A172 (cell line): ENCODE measurements around the gene SH2B3. TPM values are rescaled to one million over a fixed set of nuclear protein-coding genes. Genes with fewer than 3 reads are reported as not detected.
"Not testable (repeated sequence)": the region's sequence is repeated elsewhere in the genome, so short reads cannot be mapped to it uniquely, and the experiment has no call there.

ENCODE experiments used
- DNase-seq: peaks from one replicate; pipeline ENCODE4 v3.0.0-alpha.2; 2015; ENCODE audit warnings: low spot score
- total RNA-seq: library from RNA; depleted of rRNA; stranded (reverse); fragments of >200 nt; shearing (Covaris generic); gene quantifications from 2 replicates; pipeline ENCODE4 v1.2.3, GENCODE V29; 2014; rRNA removed

Gene SH2B3
- total RNA-seq: 30.5 and 32.3 TPM in 2 replicates

DNA sequence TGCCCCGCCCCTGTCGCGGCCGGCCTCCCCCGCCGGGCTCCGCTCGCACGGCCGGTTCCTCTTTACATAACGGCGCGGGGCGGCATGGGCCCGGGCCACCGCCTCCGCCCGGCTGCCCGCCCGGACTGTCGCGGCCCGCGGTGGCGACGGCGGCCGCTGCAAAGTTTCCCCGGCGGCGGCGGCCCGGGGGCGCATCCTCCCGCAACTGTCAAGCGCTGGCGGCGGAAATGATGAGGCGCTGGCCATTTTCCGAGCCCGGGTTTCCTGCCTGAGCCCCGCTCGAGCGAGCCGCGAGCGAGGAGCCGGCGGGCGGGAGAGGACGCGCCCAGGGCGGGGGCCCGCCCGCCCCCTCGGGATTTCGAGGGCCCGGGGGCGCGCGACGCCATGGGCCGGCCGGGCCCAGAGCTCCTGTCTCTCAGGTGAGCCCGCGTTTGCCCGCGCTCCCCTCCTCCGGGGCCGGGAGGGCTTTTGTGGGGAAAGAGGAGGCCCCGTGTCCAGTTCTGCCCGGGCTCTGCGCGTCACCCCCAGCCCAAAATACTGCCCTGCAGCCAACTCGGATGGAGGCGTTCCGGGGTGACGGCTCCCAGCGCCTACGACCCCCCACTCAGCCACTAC lies at the start of gene SH2B3:
Gene SH2B3 (plus strand): TSS at position 65 of the 615 bp plus-strand sequence. CDS start 12,223 bp downstream, outside the sequence.
- no peak for DNase-seq

DNA sequence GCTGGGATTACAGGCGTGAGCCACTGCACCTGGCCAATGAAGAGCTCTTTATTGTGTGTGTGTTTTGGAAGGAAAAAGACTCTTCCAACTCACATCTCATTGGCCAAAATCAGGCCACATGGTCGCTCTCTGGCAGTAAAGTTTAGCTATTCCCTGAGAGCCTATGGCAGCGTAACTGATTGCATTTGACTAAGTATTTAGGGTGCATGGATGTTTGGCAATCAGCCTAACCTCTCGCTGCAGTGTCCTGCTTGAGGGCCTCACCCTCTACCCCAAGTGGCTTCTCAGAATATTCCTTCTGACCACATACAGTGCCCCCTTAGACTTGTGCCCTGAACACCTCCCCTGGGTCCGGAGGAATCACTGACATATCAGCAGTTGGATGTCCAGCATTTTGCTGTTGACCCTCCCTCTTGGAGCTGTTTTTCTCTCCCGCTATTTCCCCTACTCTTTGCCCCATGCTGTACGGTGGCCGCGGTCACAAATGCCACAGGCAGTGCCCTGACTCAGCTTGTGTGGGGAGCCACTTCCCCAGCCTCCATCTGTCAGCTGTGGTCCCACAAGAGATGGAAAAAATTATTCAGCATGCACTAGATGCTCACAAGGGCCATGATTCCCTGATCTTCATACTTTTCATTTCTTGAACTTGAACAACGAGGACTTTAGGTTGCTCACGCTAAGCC lies 46.4 kb upstream of the SH2B3 start:
- DNase-seq: no peak

DNA sequence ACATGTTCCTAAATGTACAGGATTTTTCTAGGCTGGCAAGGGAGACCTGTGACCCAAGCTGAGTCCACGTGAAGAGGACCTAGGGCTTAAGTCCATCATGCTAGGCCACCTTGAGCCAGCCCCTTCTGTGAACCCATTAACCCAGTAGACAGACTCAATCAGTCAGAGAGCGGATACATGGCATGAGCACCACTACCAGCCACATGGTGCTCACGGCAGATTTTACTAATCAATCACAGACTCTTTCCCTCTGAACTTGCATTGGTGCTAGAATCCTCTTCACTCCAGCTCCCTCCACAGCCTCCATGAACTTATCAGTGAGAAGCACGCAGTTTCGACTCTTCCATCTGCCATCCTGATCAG lies 45.8 kb upstream of the SH2B3 start:
- DNase-seq: no peak

DNA sequence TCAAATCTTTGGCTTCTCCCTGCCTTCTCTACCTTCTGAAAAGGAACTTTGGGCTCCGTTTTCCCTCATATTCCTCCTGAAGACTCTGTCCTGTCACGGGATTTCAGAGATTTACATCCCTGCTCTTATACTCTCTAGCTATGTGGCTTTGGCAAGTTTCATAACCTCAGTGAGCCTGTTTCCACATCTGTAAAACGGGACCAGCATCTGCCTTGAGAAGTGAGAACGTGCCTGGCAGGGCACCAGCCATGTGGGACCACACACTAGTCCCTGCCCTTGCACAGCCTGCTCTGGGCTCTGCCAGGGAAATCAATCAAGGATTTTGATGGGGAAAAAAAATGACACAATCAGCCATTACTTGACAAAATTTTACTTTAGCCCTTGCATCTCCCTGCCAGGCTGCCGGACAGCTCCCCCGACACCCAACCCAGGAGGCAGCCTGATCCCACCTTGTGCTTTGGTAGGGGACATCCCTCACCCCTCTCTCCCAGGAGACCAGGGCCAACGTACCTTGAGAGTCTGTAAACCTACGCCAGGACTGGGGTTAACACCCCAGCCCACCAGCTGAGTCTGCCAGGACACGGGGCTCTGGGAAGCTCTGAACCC lies 45.3 kb upstream of the SH2B3 start:
- no peak for DNase-seq

DNA sequence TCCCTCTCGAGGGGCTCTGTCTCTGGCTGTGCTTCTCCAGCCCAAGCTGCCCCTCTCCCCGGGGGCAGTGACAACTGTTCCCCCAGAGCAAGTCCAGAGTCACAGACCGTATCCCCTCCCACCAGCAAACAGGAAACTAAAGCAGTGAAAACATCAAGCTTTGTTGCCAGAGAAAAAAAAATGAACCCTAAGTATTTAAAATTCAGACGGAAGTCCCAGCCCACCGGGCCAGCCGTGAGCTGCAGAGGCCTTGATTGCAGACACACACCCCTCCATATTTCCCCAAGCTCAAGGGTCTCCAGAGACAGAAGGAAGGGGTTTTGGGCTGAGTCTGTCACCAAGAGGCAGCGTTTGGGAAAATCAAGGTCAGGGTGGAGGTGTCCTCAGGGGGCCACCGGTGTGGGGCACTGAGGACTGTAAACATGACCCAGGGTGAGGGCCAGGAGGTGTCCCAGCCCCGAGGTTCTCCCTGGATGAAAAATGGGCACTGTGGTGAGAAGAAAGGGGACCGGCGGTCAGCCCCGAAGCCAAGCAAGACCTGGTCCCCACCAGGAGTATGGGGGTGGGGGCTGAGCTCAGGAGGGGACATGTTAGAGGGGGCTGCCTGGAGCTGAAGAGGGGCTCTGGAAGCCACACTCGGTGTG lies 44.5 kb upstream of the SH2B3 start:
- no peak for DNase-seq

DNA sequence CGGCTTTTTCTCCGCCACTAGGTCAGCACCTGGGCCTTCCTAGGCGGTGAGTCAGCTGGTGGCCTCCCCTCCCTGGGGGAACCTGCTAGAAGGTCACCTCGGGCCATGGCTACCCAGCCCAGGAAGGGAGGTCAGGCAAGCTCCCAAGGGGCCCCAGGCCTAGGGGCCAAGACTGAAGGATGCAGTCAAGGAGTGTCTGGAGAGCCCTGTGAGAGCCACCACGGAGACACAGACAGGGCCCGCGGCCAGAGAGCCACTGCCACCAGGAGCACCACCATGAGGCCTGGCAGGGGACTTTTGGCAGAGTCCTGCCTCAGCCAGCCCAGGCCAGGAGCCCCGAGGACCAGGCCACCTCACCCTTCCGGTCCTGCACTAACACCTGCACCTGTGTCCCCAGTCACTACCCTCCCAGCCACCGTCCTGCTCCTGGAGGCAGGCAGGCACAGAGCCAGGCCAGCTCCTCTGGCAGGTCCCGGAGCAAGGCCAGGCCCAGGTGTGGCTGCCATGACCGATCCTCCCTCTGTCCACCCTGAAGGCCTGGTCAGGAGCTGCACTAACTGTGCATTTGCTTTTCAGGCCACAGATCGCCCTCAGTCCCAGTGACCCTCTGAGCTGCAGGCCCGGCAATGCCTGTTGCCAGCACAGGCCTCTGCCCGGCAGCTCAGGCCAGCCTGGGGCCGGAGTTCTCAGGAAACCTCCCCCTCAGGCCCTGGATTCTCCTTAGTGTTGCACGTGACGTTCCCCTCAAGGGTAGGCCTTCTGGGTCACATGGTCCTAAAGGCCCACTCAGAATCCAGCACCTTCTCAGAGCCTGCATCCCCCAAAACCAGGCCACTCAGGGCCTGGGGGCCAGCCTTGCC lies 43.8 kb upstream of the SH2B3 start:
- no peak for DNase-seq

DNA sequence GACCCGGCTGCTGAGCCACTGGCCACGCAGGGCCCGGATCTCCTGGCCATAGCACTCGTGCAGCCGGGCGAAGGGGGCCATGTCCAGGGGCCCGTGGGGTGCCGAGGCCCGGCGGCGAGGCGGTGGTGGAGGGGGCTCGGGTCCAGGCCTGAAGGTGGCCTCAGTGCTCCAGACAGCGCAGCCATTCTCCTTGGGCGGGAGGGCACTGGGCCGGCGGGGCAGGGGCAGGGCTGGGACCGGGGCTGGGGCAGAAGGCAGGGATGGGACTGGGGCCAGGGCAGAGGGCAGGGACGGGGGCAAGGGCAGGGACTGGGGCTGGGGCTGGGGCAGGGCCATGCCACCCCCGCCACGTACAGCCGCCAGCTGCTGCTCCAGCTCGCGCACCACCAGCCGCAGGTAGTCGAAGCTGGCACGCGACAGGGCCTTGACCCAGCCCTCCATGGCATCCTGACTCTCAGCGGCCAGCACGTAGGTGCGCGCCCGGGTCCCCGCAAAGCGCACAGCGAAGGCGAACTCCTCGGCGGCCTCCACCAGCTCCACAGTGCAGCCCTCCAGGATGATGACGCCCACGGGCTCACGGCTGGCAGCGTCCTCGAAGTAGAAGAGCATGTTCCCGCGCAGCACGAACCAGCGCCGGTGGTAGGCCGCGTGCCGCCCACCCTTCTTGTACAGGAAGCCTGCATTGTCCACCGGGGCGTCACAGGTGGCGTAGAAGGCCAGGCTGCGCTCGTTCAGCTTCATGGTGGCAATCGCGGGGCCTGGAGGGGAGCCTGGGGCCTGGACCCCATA lies 42.8 kb upstream of the SH2B3 start:
- DNase-seq: no peak

DNA sequence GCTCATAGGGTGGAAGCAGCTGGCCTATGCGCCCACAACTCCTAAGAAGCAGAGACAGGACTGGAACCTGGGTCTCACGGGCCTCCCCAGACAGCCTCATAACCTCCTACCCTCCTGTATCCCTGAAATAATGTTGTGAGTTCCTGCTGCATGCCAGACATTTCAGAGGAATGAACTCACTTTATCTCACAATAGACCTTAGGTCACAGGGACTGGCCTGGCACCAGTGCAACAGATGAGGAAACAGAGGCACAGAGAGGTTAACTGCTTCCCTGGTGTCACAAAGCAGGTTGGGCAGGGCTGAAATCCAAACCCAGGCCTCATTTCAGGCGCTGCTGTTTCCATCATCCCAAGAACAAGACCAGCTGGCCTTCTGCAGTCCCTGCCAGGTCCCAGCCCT lies 42.1 kb upstream of the SH2B3 start:
- peak; percentile 28 for DNase-seq

DNA sequence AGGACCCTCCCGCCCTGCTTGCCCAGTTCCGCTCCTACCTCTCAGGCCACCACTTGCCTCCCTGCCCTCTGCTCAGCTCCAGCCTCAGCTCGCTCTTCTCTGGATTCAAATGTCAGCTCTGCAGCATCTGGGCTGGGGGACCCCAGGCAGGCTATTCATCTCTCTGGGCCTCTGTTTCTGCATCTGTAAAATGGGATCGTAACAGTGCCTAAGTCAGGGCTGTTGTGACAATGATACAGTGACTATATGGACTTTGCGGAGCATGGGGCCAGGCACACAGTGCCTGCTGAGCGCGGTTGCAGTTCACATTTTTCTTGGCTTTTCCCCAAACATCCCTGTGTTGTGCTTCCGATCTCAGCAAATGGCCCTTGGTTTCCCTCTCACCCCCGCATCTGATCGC lies 39.6 kb upstream of the SH2B3 start:
- DNase-seq: no peak

DNA sequence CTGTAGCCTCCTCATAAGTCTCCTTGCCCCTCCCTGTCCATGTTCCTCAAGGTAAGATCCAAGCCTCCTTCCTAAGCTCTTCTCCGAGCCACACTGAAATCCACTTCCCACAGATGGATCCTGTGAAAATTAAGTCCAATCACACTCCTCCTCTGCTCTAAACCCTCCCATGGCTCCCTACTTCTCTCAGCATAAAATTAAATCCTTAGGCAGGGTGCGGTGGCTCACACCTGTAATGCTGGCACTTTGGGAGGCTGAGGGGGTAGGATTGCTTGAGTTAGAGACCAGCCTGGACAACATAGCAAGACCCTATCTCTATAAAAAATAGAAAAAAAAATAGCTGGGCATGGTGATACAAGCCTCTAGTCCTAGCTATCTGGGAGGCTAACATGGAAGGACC lies 39.1 kb upstream of the SH2B3 start:
- DNase-seq: no peak

DNA sequence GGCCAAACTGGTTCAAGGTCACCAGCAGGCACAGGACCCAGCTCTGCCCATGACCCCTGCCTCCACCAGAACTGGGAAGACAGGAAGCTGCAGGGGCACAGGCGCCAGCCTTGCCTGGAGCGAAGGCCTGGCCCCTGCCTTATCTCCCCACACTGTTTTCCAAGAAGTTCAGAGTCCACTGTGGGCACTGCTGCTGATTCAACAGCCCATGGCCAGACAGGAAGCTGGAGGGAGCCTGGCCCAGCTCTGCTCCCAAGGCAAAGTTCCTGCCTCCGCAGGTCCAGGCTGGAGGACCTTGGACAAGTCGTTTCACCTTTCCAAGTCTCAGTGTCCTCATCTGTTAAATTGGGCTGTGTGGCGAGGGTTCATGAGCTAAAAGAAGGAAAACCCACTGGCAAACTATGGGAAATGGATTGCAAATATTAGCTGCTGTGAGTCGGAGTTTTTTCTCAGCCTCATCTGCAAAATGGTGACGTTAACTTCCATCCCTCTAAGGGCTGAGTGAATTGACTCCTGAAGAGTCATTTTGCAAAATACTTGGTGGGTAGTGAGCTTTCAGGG lies 38.0 kb upstream of the SH2B3 start:
- no peak for DNase-seq

DNA sequence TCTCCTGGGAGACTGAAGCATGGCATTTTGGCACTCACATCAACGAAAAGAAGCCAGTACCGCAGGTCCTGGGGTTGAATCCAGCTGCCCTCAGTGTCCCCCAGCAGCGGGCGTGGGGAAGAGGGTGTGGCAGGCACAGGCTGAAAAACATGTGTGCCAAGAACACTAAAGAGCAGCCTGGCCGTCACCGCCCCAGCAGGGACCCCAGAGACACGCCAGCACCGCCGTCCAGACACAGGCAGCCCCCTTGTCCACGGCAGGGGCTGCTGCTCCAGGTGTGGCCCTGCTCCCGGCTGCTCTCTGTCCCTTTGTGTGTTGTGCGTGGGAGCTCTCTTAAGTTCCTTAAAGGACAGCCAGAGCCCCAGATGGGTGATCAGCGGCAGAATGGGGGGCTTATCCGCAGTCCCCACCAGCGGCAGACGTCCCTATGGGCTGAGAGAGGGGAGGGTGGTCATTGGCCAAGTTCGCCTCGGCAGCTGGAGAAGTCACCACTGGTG lies 37.4 kb upstream of the SH2B3 start:
- DNase-seq: no peak

DNA sequence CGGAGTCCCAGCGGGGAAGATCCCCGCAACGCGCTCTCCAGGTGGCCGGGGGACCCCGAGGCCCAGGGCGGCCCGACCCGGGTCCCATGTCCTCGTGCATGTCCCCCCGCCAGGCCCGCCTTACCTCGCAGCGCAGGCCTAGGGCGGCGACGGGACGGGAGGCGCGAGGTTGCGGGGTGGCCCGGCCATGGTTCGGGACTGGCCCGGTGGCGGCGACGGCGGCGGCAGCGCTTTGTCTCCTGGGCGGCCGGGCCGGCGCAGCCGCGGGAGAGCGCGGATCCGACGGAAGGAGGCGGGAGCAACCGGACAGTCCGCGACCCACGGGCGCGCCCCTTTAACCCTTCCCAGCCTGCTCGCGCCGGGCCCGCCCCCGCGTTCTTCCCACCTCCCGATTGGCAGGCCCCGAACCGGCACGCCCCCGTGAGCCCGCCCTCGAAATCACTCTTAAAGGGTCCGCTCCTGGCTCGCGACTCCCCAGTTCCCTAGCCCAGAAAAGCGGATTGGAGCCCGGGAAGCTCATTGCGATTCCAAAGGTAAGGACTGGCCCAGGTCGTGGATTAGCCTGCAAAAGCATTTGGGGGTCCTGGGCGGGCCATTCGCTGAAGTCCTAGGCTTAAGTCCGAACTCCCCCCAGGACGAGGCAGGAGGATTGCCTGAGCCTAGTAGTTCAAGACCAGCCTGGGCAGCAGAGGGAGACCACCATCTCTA lies 36.8 kb upstream of the SH2B3 start, which contains the start of gene PHETA1:
Gene PHETA1 (minus strand): TSS at position 308 of the 708 bp plus-strand sequence. CDS start 5,668 bp downstream, outside the sequence.
- DNase-seq: peak; percentile 74

DNA sequence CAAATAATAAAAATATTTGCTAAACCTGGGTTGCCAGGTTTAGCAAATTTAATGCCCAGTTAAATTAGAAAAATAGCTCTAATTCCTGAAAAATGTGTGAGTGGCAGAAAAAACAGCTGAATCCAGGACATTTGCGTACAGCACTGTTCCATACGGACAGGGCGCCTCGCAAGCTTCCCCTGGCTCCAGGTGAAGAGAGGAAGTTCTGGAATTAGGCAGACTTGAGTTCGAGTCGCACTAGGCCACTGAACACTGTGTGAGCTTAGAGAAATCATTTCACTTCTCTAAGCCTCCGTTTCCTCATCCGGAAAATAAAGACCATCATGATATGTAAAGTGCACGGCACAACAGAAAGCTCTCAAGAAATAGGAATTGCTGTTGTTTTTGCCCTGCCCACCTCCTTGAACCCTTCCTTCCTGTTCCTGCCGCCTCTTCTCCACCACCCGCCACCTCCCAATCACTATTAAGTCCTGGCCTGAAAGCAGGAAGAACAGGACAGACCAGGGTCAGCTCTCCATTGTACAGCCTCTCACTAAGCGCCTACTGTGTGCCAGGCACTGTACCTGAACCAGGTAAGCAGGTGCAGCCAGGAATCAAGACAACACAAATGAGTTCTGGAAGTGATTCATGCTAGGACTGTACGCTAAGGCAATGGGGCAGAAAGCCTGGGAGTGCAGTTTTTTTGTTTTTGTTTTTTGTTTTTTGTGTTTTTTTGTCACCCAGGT lies 36.1 kb upstream of the SH2B3 start:
- DNase-seq: no peak

DNA sequence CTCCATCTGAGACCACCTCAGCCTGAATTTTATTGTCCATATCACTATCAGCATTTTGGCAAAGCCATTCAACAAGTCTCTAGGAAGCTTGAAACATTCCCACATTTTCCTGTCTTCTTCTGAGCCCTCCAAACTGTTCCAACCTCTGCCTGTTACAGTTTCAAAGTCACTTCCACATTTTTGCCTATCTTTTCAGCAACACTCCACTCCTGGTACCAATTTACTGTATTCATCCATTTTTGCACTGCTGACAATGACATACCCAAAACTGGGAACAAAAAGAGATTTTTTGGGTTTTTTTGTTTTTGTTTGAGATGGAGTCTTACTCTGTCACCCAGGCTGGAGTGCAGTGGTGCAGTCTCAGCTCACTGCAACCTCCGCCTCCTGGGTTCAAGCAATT lies 32.5 kb upstream of the SH2B3 start:
- not testable (repeated sequence) for DNase-seq

DNA sequence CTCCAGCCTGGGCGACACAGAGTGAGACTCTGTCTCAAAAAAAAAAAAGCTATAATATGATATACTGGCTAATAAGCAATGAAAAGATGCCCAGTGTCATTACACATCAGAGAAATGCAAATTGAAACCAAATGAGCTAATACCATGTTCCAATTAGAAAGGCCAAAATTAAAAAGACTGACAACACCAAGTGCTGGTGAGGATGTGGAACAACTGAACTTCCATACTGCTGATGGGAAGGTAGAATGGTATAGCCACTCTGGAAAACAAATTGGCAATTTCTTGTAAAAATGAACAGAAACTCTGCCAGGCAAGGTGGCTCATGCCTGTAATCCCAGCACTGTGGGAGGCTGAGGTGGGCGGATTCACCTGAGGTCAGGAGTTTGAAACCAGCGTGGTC lies 28.3 kb upstream of the SH2B3 start:
- no peak for DNase-seq

DNA sequence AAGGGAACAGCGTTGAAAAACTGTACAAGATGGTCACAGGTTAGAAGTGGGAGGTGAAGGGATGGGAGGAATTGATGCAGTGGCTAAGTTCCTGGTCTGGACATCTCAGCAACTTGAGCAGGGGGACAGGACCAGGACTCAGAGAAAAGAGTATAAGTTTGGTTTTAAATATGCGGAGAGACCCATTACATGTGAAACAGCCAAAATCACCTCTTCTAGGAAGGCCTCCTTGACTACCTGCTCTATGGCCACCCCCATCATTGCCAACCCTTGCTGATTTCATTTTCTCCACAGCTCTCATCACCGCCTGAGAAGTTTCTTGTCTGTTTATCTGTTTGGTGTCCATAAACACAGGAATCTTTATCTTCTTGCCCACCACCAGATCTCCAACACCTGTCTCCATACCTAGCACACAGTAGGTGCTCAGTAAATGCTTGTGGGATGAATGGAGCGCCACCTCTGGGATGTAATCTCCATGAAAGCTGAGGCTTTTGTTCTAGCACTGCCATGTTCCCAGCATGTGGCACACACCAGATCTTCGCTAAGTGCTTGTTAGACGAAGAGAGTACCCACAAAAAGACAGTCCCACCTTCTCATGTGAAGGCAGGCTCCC lies 25.7 kb upstream of the SH2B3 start:
- no peak for DNase-seq

DNA sequence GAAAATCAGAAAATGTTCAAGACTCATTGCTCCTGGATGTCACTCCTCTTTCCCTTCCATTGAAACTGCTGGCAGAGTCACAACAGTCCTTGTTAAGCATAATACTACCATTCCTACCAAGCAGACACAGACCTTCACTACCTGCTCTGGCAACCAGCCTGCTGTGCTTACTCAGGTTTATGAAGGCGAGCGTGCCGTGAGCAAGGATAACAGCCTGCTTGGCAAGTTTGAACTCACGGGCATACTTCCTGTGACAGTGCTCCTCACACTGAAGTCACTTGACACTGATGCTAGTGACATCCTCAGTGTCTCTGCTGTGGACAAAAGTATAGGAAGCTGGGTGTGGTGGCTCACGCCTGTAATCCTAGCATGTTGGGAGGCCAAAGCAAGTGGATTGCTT lies 21.1 kb upstream of the SH2B3 start:
- no peak for DNase-seq

DNA sequence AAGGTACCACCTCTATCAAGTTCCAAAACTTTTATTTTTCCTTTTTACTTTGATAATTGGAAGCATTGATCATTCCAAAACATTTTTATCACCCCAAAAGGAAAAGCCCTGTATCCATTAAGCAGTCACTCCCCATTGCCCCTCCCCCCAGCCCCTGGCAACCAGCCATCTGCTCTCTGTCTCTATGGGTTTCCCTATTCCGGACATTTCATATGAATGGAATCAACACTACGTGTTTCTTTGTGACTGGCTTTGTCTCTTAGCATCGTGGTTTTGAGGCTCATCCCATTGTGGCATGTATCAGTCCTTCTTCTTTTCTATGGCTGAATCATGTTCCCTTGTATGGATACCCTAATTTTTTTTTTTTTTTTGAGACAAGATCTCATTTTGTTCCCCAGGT lies 18.8 kb upstream of the SH2B3 start:
- DNase-seq: no peak
